Neuronal stem cell (in vitro differentiated cells): ENCODE measurements around the gene SMC5. TPM values are rescaled to one million over a fixed set of nuclear protein-coding genes. Genes with fewer than 3 reads are reported as not detected.
A peak's percentile ranks its signal among the peaks of the same experiment; 100 is the strongest.

Experiments
- DNase-seq: peaks from one replicate; pipeline ENCODE4 v3.0.0-alpha.2; 2013; ENCODE audit warnings: low spot score
- H2AFZ ChIP-seq: one replicate; pipeline ENCODE4 v1.6.1; 2013; ENCODE audit warnings: mild to moderate bottlenecking, low read length, inconsistent platforms
- H2AK5ac ChIP-seq: 2 replicates; pipeline ENCODE4 v1.6.1; 2013; ENCODE audit warnings: low read depth, mild to moderate bottlenecking, inconsistent platforms, low read length, moderate library complexity, mixed read lengths
- H2BK120ac ChIP-seq: 2 replicates; pipeline ENCODE4 v1.6.1; 2013; ENCODE audit warnings: low read depth, mild to moderate bottlenecking, inconsistent platforms, low read length, moderate library complexity, mixed read lengths
- H2BK12ac ChIP-seq: one replicate; pipeline ENCODE4 v1.6.1; 2013; ENCODE audit warnings: low read length, inconsistent platforms
- H2BK15ac ChIP-seq: 2 replicates; pipeline ENCODE4 v1.6.1; 2013; ENCODE audit warnings: mild to moderate bottlenecking, low read length, inconsistent platforms, mixed read lengths
- H2BK5ac ChIP-seq: one replicate; pipeline ENCODE4 v1.6.1; 2013; ENCODE audit warnings: inconsistent platforms, mild to moderate bottlenecking, low read length, moderate library complexity
- H3K14ac ChIP-seq: one replicate; pipeline ENCODE4 v1.6.1; 2013; ENCODE audit warnings: low read length, inconsistent platforms
- H3K18ac ChIP-seq: 2 replicates; pipeline ENCODE4 v1.6.1; 2013; ENCODE audit warnings: low read length, inconsistent platforms
- H3K23ac ChIP-seq: 2 replicates; pipeline ENCODE4 v1.6.1; 2013; ENCODE audit warnings: low read depth, mild to moderate bottlenecking, mixed read lengths, low read length, inconsistent platforms; ENCODE audit not compliant: poor library complexity
- H3K27ac ChIP-seq: replicated peaks from 3 replicates; pipeline ENCODE4 v1.5.1; 2013; ENCODE audit warnings: low read length, inconsistent platforms
- H3K27me3 ChIP-seq, 3 experiments: 2 replicates each; pipeline ENCODE4 v1.6.1; 2013; ENCODE audit warnings: low read length in 3 of 3, mild to moderate bottlenecking in 2 of 3, inconsistent platforms in 1 of 3, low read depth in 1 of 3, mixed read lengths in 1 of 3, moderate library complexity in 1 of 3; ENCODE audit not compliant: control insufficient read depth in 3 of 3, insufficient read depth in 3 of 3
- H3K36me3 ChIP-seq, 2 donors: replicated peaks in 1 of 2; 2 replicates each; pipeline ENCODE4 v1.6.1; 2013; ENCODE audit warnings: low read length in 2 of 2; ENCODE audit not compliant: control insufficient read depth in 2 of 2, insufficient read depth in 2 of 2
- H3K4ac ChIP-seq: 2 replicates; pipeline ENCODE4 v1.6.1; 2013; ENCODE audit warnings: inconsistent platforms, mild to moderate bottlenecking, low read length, moderate library complexity
- H3K4me1 ChIP-seq, 2 donors: 1 replicate in 1 of 2; 2 replicates in 1 of 2; pipeline ENCODE4 v1.6.1; 2013; ENCODE audit warnings: low read length in 2 of 2, low read depth in 1 of 2; ENCODE audit not compliant: control insufficient read depth in 2 of 2, insufficient read depth in 1 of 2
- H3K4me2 ChIP-seq: one replicate; pipeline ENCODE4 v1.6.1; 2013; ENCODE audit warnings: mild to moderate bottlenecking, low read length, inconsistent platforms; ENCODE audit not compliant: insufficient read depth, poor library complexity, severe bottlenecking
- H3K4me3 ChIP-seq, 2 donors: 2 replicates each; pipeline ENCODE4 v1.5.1; 2013; ENCODE audit warnings: low read length in 2 of 2, mild to moderate bottlenecking in 2 of 2, inconsistent platforms in 1 of 2, moderate library complexity in 1 of 2
- H3K79me1 ChIP-seq: one replicate; pipeline ENCODE4 v1.6.1; 2013; ENCODE audit warnings: low read depth, mild to moderate bottlenecking, inconsistent platforms, low read length, moderate library complexity
- H3K9ac ChIP-seq: one replicate; pipeline ENCODE4 v1.6.1; 2013; ENCODE audit warnings: mild to moderate bottlenecking, low read depth, low read length, inconsistent platforms; ENCODE audit not compliant: poor library complexity
- H3K9me3 ChIP-seq, 2 donors: replicated peaks in 1 of 2; 2 replicates each; pipeline versions ENCODE3 to v1.6.1; 2013; ENCODE audit warnings: low read length in 2 of 2, mild to moderate bottlenecking in 2 of 2, inconsistent platforms in 1 of 2, low read depth in 1 of 2, mixed read lengths in 1 of 2, moderate library complexity in 1 of 2; ENCODE audit not compliant: control insufficient read depth in 2 of 2, insufficient read depth in 1 of 2
- H4K8ac ChIP-seq: one replicate; pipeline ENCODE4 v1.6.1; 2013; ENCODE audit warnings: low read depth, mild to moderate bottlenecking, inconsistent platforms, low read length, moderate library complexity
- H4K91ac ChIP-seq: one replicate; pipeline ENCODE4 v1.6.1; 2013; ENCODE audit warnings: low read length, low read depth, mild to moderate bottlenecking, inconsistent platforms; ENCODE audit not compliant: poor library complexity
- WGBS, 2 donors: extraction: QIAGEN DNeasy Blood & Tissue Kit; methylation state at CpG; one replicate each; pipeline ENCODE4 v1.1.7; 2013; ENCODE audit warnings: missing lambda C conversion rate in 2 of 2, mixed read lengths in 1 of 2; ENCODE audit not compliant: insufficient read length in 2 of 2, insufficient replicate concordance in 1 of 2; ENCODE audit errors: extremely low coverage in 2 of 2; 5-methylcytosine and 5-hydroxymethylcytosine counted together
- polyA plus RNA-seq, 2 experiments: library from polyadenylated mRNA; stranded (reverse); fragments of 200-250 nt; gene quantifications; one replicate each; pipeline ENCODE4 v1.2.3, GENCODE V29; 2013

The SMC5 gene
- 26.5 TPM for polyA plus RNA-seq (2013, experiment 1 of 2)
- polyA plus RNA-seq (2013, experiment 2 of 2): 26.7 TPM

DNA sequence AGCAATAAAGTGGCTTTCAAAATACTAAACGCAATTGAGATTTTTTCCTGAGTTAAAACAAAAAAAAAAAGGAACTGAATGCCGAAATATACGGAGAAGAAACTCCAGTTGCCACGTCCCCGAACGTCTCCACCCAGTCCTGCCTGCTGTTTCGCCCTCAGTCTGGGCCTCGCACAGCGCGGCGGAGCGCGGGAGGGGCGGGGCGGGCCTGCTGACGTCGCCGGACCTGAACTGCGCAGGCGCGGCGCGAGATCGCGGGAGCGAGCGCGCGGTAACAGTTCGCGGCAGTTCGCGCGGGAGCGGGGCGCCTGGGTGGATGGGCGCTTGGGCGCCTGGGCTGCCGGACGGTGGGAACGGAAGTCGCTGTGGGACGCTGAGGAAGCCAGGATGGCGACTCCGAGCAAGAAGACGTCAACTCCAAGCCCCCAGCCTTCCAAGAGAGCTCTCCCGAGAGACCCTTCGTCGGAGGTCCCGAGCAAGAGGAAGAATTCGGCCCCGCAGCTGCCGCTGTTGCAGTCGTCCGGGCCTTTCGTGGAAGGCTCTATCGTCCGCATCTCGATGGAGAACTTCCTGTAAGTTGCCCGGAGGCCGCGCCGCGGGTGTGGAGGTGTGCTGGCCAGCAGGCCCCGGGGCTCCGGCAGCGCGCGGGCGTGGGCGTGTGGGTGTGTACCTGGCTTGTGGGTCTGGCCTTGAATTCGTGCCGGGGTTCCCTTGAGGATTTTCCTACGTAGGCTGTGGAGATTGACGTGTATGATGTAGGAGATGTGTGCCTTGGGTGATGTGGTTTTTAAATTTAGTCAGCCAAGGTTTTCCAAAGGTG, at the start of gene SMC5:
Gene SMC5, plus strand, starts transcription at position 287 of the 820 bp plus-strand sequence. Its CDS starts 101 bp downstream, at position 388.
- Histone ChIP-seq H2AK5ac (no peak within 1 kb of the TSS), H3K27me3 (no peaks in the 10 kb centered on the region), H3K27ac (peak within 1 kb of the TSS; percentile 63), H2AFZ (peak within 1 kb of the TSS; percentile 97), H3K23ac (peak within 1 kb of the TSS; percentile 90), H3K9ac (peak within 1 kb of the TSS; percentile 85), H3K4me1 (peaks cover 16 to 32% of the 10 kb centered on the region in 2 donors), H3K4me3 (peak within 1 kb of the TSS; percentile 88 to 97), H3K14ac (no peak within 1 kb of the TSS), H4K91ac (no peak within 1 kb of the TSS), H2BK120ac (no peak within 1 kb of the TSS), H3K9me3 (no peaks in the 10 kb centered on the region), H3K79me1 (peaks cover 2% of the 10 kb centered on the region), H3K18ac (peak within 1 kb of the TSS; percentile 93), H2BK12ac (no peak within 1 kb of the TSS), H2BK15ac (no peak within 1 kb of the TSS), H3K36me3 (peaks cover 2 to 38% of the 10 kb centered on the region in 2 donors), H4K8ac (no peak within 1 kb of the TSS), H3K4me2 (peak within 1 kb of the TSS; percentile 55), H3K4ac (no peak within 1 kb of the TSS), H2BK5ac (no peak within 1 kb of the TSS)
- WGBS, 2 donors: no CpG with 5 or more reads among the region's 75 CpGs
- peak; percentile 89 for DNase-seq

DNA sequence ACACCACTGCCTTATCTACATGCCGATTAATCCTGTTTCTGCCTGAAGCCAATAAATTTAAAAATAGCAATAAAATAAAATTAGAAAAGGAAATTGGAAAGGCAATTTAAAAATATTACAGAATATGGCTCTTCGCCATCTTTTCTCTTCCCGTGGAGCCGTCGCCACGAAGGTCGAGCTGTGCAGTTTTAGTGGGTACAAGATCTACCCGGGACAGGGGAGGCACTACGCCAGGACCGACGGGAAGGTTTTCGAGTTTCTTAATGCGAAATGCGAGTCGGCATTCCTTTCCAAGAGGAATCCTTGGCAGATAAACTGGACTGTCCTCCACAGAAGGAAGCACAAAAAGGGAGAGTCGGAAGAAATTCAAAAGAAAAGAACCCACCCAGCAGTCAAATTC, 41.7 kb upstream of the SMC5 start:
- Histone ChIP-seq H2AFZ (no peak overlapping the region), H2BK5ac (no peak overlapping the region), H3K23ac (no peak overlapping the region), H2BK15ac (no peak overlapping the region), H3K18ac (no peak overlapping the region), H3K9ac (no peak overlapping the region), H3K9me3 (peaks cover 9 to 24% of the 10 kb centered on the region in 2 donors), H3K4ac (no peak overlapping the region), H3K27ac (no peak overlapping the region), H4K8ac (no peak overlapping the region), H3K4me2 (no peak overlapping the region), H3K14ac (no peak overlapping the region), H3K4me1 (peaks cover 2 to 3% of the 10 kb centered on the region in 2 donors), H3K27me3 (no peaks in the 10 kb centered on the region), H3K36me3 (no peaks in the 10 kb centered on the region), H2AK5ac (no peak overlapping the region), H3K79me1 (no peaks in the 10 kb centered on the region), H2BK120ac (no peak overlapping the region), H2BK12ac (no peak overlapping the region), H3K4me3 (no peak overlapping the region), H4K91ac (no peak overlapping the region)
- no CpG with 5 or more reads among the region's 16 CpGs for WGBS, 2 donors
- DNase-seq: no peak

GRCh38 chr9:70218767-70219166, 40.0 kb upstream of the SMC5 start:
- peaks cover 2 to 3% of the 10 kb centered on the region in 2 donors for H3K4me1 ChIP-seq
- H3K14ac ChIP-seq: no peak overlapping the region
- H2BK12ac ChIP-seq: no peak overlapping the region
- H2BK5ac ChIP-seq: no peak overlapping the region
- no peak overlapping the region for H2AFZ ChIP-seq
- no peaks in the 10 kb centered on the region for H3K79me1 ChIP-seq
- no peak overlapping the region for H3K4ac ChIP-seq
- H3K9ac ChIP-seq: no peak overlapping the region
- no peak overlapping the region for H2BK15ac ChIP-seq
- peaks cover 3 to 9% of the 10 kb centered on the region in 2 donors for H3K9me3 ChIP-seq
- no peaks in the 10 kb centered on the region for H3K27me3 ChIP-seq
- no peak overlapping the region for H4K91ac ChIP-seq
- H3K18ac ChIP-seq: no peak overlapping the region
- no peak overlapping the region for H3K4me3 ChIP-seq
- no peaks in the 10 kb centered on the region for H3K36me3 ChIP-seq
- no peak for DNase-seq
- H3K4me2 ChIP-seq: no peak overlapping the region
- H3K27ac ChIP-seq: no peak overlapping the region
- no peak overlapping the region for H2AK5ac ChIP-seq
- H4K8ac ChIP-seq: no peak overlapping the region
- no CpG with 5 or more reads among the region's 1 CpG for WGBS, 2 donors
- no peak overlapping the region for H3K23ac ChIP-seq
- no peak overlapping the region for H2BK120ac ChIP-seq

- no peak overlapping the region for H2BK120ac ChIP-seq
- no CpG with 5 or more reads among the region's 2 CpGs for WGBS, 2 donors
- no peak overlapping the region for H3K23ac ChIP-seq
- no peak overlapping the region for H4K8ac ChIP-seq
- H2AFZ ChIP-seq: no peak overlapping the region
- H3K14ac ChIP-seq: no peak overlapping the region
- H2BK15ac ChIP-seq: no peak overlapping the region
- peaks cover 3 to 9% of the 10 kb centered on the region in 2 donors for H3K9me3 ChIP-seq
- no peaks in the 10 kb centered on the region for H3K27me3 ChIP-seq
- H3K4me2 ChIP-seq: no peak overlapping the region
- no peak for DNase-seq
- no peak overlapping the region for H2AK5ac ChIP-seq
- H3K36me3 ChIP-seq: no peaks in the 10 kb centered on the region
- no peak overlapping the region for H2BK12ac ChIP-seq
- H3K4me3 ChIP-seq: no peak overlapping the region
- H2BK5ac ChIP-seq: no peak overlapping the region
- H3K27ac ChIP-seq: no peak overlapping the region
- H3K79me1 ChIP-seq: no peaks in the 10 kb centered on the region
- H4K91ac ChIP-seq: no peak overlapping the region
- no peak overlapping the region for H3K4ac ChIP-seq
- no peak overlapping the region for H3K9ac ChIP-seq
- H3K18ac ChIP-seq: no peak overlapping the region
- peaks cover 2 to 3% of the 10 kb centered on the region in 2 donors for H3K4me1 ChIP-seq
Measured at GRCh38 chr9:70220216-70220615, 38.6 kb upstream of the SMC5 start.
